ENCODE measurements around the gene CELF4. TPM values are rescaled to one million over a fixed set of nuclear protein-coding genes. Genes with fewer than 3 reads are reported as not detected.

Gene CELF4
- total RNA-seq, 1 experiment from 2014 or later, result not detected

DNA sequence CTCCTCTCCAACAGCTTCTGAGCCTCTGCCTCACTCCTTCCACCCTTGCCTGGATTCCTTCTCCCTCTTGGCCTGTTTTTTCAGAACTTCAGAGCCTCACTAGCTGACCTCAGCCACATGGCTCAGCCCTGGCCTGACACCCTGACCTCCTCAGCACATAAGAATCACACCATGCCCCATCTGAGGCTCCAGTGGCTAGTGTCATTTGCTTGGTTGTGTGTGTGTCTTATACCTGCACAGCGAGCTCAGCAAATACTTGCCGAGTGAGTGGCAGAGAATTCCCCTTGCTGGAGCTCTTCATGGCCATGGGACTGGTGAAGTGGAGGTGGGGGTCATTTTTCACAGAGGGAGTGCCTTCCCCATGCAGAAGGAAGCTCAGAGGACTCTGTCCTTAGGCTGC lies 70.2 kb downstream of the CELF4 start:
- in situ Hi-C loops (cut with HindIII; ENCODE audit: low pct_unique_long_range_greater_than_20kb, low sequenced_read_pairs) (no loop called here), intact Hi-C loops (cut with micrococcal nuclease; ENCODE audit: unreplicated experiment) (no loop called here)
- DNase-seq (ENCODE audit: low read depth, low spot score) (no peak), ATAC-seq (no peak)
- CTCF ChIA-PET, result no interaction called here
- H3K4me3 ChIP-seq (ENCODE audit: low read depth in 2 of 2, low read length in 2 of 2), result no peak overlapping the region
- H3K4me1 ChIP-seq (ENCODE audit: control insufficient read depth, insufficient read depth, low read length), result no peaks in the 10 kb centered on the region
- BruUV-seq (replicated peaks), result no TSS peak
- no peaks in the 10 kb centered on the region for H3K9me3 ChIP-seq (ENCODE audit: control insufficient read depth, insufficient read depth, low read depth, low read length)
- no peaks in the 10 kb centered on the region for H3K36me3 ChIP-seq (ENCODE audit: control insufficient read depth, insufficient read depth, low read length)
- no peak overlapping the region for H3K27ac ChIP-seq (ENCODE audit: low read length)
- TF ChIP-seq, protein P1, sequence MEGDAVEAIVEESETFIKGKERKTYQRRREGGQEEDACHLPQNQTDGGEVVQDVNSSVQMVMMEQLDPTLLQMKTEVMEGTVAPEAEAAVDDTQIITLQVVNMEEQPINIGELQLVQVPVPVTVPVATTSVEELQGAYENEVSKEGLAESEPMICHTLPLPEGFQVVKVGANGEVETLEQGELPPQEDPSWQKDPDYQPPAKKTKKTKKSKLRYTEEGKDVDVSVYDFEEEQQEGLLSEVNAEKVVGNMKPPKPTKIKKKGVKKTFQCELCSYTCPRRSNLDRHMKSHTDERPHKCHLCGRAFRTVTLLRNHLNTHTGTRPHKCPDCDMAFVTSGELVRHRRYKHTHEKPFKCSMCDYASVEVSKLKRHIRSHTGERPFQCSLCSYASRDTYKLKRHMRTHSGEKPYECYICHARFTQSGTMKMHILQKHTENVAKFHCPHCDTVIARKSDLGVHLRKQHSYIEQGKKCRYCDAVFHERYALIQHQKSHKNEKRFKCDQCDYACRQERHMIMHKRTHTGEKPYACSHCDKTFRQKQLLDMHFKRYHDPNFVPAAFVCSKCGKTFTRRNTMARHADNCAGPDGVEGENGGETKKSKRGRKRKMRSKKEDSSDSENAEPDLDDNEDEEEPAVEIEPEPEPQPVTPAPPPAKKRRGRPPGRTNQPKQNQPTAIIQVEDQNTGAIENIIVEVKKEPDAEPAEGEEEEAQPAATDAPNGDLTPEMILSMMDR (IDR thresholded peaks at IDR 0.05), result no peak
- TF ChIP-seq SIN3A (IDR thresholded peaks at IDR 0.05; ENCODE audit: borderline replicate concordance, insufficient read depth, low read depth, low read length), result no peak
- no peaks in the 10 kb centered on the region; the same call in 1 of the 2 replicates for H3K27me3 ChIP-seq (ENCODE audit: control insufficient read depth, insufficient read depth, low read length)
- POLR2A ChIA-PET, result no interaction called here

DNA sequence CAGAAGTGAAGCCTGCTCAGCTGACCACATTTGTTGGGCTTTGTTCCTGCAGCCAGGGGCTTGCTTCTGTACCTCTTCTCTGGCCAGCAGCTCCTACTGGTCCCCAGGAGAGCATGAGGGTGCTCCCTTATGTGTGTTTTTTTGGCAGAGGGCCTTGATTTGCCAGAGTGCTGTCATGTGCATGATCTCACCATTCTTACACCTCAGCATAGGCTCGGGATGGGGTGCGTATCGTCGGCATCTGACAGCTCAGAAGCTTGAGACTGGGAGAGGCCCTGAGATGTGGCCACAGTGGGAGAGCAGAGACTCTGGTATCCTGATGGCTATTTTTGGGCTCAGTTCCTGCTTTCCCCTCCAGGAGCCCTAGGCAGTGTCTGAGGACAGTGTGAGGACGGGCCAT lies 71.2 kb downstream of the CELF4 start:
- Histone ChIP-seq H3K4me1 (ENCODE audit: control insufficient read depth, insufficient read depth, low read length) (no peaks in the 10 kb centered on the region), H3K36me3 (ENCODE audit: control insufficient read depth, insufficient read depth, low read length) (no peaks in the 10 kb centered on the region), H3K27me3 (ENCODE audit: control insufficient read depth, insufficient read depth, low read length) (no peaks in the 10 kb centered on the region; the same call in 1 of the 2 replicates), H3K4me3 (ENCODE audit: low read depth in 2 of 2, low read length in 2 of 2) (no peak overlapping the region), H3K27ac (ENCODE audit: low read length) (no peak overlapping the region), H3K9me3 (ENCODE audit: control insufficient read depth, insufficient read depth, low read depth, low read length) (no peaks in the 10 kb centered on the region)
- intact Hi-C loops (cut with micrococcal nuclease; ENCODE audit: unreplicated experiment) (no loop called here), in situ Hi-C loops (cut with HindIII; ENCODE audit: low pct_unique_long_range_greater_than_20kb, low sequenced_read_pairs) (no loop called here)
- ChIA-PET POLR2A (no interaction called here), CTCF (no interaction called here)
- no peak for TF ChIP-seq TCF7L2 (IDR thresholded peaks at IDR 0.05; ENCODE audit: low read depth, low read length)
- TF ChIP-seq POLR2AphosphoS5 (IDR thresholded peaks at IDR 0.05; ENCODE audit: low read depth, low read length), result no peak
- TF ChIP-seq, protein P1 (IDR thresholded peaks at IDR 0.05), result no peak
- TF ChIP-seq, protein P2, sequence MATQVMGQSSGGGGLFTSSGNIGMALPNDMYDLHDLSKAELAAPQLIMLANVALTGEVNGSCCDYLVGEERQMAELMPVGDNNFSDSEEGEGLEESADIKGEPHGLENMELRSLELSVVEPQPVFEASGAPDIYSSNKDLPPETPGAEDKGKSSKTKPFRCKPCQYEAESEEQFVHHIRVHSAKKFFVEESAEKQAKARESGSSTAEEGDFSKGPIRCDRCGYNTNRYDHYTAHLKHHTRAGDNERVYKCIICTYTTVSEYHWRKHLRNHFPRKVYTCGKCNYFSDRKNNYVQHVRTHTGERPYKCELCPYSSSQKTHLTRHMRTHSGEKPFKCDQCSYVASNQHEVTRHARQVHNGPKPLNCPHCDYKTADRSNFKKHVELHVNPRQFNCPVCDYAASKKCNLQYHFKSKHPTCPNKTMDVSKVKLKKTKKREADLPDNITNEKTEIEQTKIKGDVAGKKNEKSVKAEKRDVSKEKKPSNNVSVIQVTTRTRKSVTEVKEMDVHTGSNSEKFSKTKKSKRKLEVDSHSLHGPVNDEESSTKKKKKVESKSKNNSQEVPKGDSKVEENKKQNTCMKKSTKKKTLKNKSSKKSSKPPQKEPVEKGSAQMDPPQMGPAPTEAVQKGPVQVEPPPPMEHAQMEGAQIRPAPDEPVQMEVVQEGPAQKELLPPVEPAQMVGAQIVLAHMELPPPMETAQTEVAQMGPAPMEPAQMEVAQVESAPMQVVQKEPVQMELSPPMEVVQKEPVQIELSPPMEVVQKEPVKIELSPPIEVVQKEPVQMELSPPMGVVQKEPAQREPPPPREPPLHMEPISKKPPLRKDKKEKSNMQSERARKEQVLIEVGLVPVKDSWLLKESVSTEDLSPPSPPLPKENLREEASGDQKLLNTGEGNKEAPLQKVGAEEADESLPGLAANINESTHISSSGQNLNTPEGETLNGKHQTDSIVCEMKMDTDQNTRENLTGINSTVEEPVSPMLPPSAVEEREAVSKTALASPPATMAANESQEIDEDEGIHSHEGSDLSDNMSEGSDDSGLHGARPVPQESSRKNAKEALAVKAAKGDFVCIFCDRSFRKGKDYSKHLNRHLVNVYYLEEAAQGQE (IDR thresholded peaks at IDR 0.05; ENCODE audit: insufficient read depth in 1 of 2, low read depth in 2 of 2, low read length in 1 of 2), result no peak
- TF ChIP-seq SIN3A (IDR thresholded peaks at IDR 0.05; ENCODE audit: borderline replicate concordance, insufficient read depth, low read depth, low read length), result no peak
- ATAC-seq (no peak), DNase-seq (ENCODE audit: low read depth, low spot score) (no peak)
- BruUV-seq (replicated peaks), result no TSS peak
